Smooth muscle cell (in vitro differentiated cells): ENCODE measurements around the gene C1orf21. TPM values are rescaled to one million over a fixed set of nuclear protein-coding genes. Genes with fewer than 3 reads are reported as not detected.

Source experiments
- DNase-seq: peaks from one replicate; lab custom pipeline; 2025; ENCODE audit not compliant: unreplicated experiment; lab: John Stamatoyannopoulos, UW
- H2AFZ ChIP-seq: fragments of 200-600 bp; sonication (generic); 2 replicates; pipeline ENCODE4 v1.6.0; 2016; ENCODE audit warnings: antibody characterized with exemption, low read depth, mild to moderate bottlenecking
- H3F3A ChIP-seq: fragments of 200-600 bp; sonication (generic); 2 replicates; pipeline ENCODE4 v1.6.0; 2017; ENCODE audit warnings: antibody characterized with exemption, low read depth
- H3K27ac ChIP-seq: fragments of 200-600 bp; sonication (generic); 2 replicates; pipeline ENCODE4 v1.5.1; 2016; ENCODE audit warnings: low read depth, mild to moderate bottlenecking
- H3K27me3 ChIP-seq: fragments of 200-600 bp; sonication (generic); 2 replicates; pipeline ENCODE4 v1.6.1; 2016; ENCODE audit warnings: low read depth, mild to moderate bottlenecking
- H3K36me3 ChIP-seq: fragments of 200-600 bp; sonication (generic); 2 replicates; pipeline ENCODE4 v1.5.1; 2016; ENCODE audit warnings: low read depth
- H3K4me1 ChIP-seq: fragments of 200-600 bp; sonication (generic); 2 replicates; pipeline ENCODE4 v1.5.1; 2016; ENCODE audit warnings: low read depth
- H3K4me2 ChIP-seq: fragments of 200-600 bp; sonication (generic); 2 replicates; pipeline ENCODE4 v1.6.0; 2016; ENCODE audit warnings: mild to moderate bottlenecking
- H3K4me3 ChIP-seq: fragments of 200-600 bp; sonication (generic); 2 replicates; pipeline ENCODE4 v1.5.1; 2016; ENCODE audit warnings: mild to moderate bottlenecking
- H3K79me2 ChIP-seq: fragments of 200-600 bp; sonication (generic); 2 replicates; pipeline ENCODE4 v1.6.0; 2016; ENCODE audit warnings: low read depth, mild to moderate bottlenecking
- H3K9ac ChIP-seq: fragments of 200-600 bp; sonication (generic); 2 replicates; pipeline ENCODE4 v1.6.0; 2016; ENCODE audit warnings: low read depth
- H3K9me3 ChIP-seq: fragments of 200-600 bp; sonication (generic); replicated peaks from 2 replicates; pipeline ENCODE4 v1.5.1; 2016; ENCODE audit warnings: low read depth
- H4K20me1 ChIP-seq: fragments of 200-600 bp; sonication (generic); 2 replicates; pipeline ENCODE4 v1.6.0; 2016; ENCODE audit warnings: low read depth
- CTCF ChIP-seq: fragments of 200-600 bp; sonication (generic); IDR thresholded peaks from 2 replicates; pipeline ENCODE4 v1.5.1; 2017; ENCODE audit warnings: borderline replicate concordance, mild to moderate bottlenecking, antibody characterized with exemption; ENCODE audit not compliant: insufficient read depth, poor library complexity, severe bottlenecking
- WGBS: methylation state at CpG from one replicate; pipeline ENCODE4 v1.1.7; 2016; ENCODE audit warnings: low lambda C conversion rate; 5-methylcytosine and 5-hydroxymethylcytosine counted together
- polyA plus RNA-seq: library from polyadenylated mRNA; unstranded; fragments of >200 nt; fragmentation: Nextera tagmentation; extraction: Ambion mirVana; gene quantifications from 2 replicates; pipeline ENCODE4 v1.2.1, GENCODE V29; 2016
- total RNA-seq: library from RNA; depleted of rRNA; stranded (reverse); fragments of >200 nt; gene quantifications from 2 replicates; pipeline ENCODE4 v1.2.3, GENCODE V29; 2014

The C1orf21 gene
- total and polyA plus RNA-seq, 2 experiments from 2014 or later = 24.2 to 39.4 TPM

GRCh38 chr1:184635980-184636431, 249.2 kb downstream of the C1orf21 start:
- no peaks in the 10 kb centered on the region for H3K27me3 ChIP-seq
- H2AFZ ChIP-seq = no peak overlapping the region
- no peaks in the 10 kb centered on the region for H4K20me1 ChIP-seq
- H3K4me1 ChIP-seq = peaks cover 13% of the 10 kb centered on the region
- H3K36me3 ChIP-seq = no peaks in the 10 kb centered on the region
- H3K27ac ChIP-seq = peak overlapping the region; percentile 47
- no peak for TF ChIP-seq CTCF
- H3K9me3 ChIP-seq = no peaks in the 10 kb centered on the region
- no peak overlapping the region for H3K4me2 ChIP-seq
- no peak overlapping the region for H3K9ac ChIP-seq
- WGBS = 86% methylated on average over 6 of the region's 6 CpGs
- DNase-seq = no peak
- H3F3A ChIP-seq = no peaks in the 10 kb centered on the region
- no peak overlapping the region for H3K4me3 ChIP-seq
- H3K79me2 ChIP-seq = no peaks in the 10 kb centered on the region

- no peak overlapping the region for H3K27ac ChIP-seq
- 94% methylated on average over 2 of the region's 2 CpGs for WGBS
- no peaks in the 10 kb centered on the region for H4K20me1 ChIP-seq
Measured at GRCh38 chr1:184637664-184638240, 250.9 kb downstream of the C1orf21 start.

GRCh38 chr1:184639205-184639604, 252.4 kb downstream of the C1orf21 start:
- Histone ChIP-seq H4K20me1 (no peaks in the 10 kb centered on the region), H3K79me2 (no peaks in the 10 kb centered on the region), H3K9ac (no peak overlapping the region), H2AFZ (no peak overlapping the region), H3K27me3 (no peaks in the 10 kb centered on the region), H3K36me3 (no peaks in the 10 kb centered on the region), H3K27ac (no peak overlapping the region), H3F3A (no peaks in the 10 kb centered on the region), H3K4me1 (peaks cover 11% of the 10 kb centered on the region), H3K4me2 (no peak overlapping the region), H3K4me3 (no peak overlapping the region), H3K9me3 (no peaks in the 10 kb centered on the region)
- TF ChIP-seq CTCF = no peak
- WGBS = 91% methylated on average over 2 of the region's 2 CpGs
- DNase-seq = no peak

More at GRCh38 chr1:184637664-184638240, 250.9 kb downstream of the C1orf21 start:
- Histone ChIP-seq H2AFZ (no peak overlapping the region), H3K9me3 (no peaks in the 10 kb centered on the region), H3K9ac (no peak overlapping the region), H3K4me2 (no peak overlapping the region), H3K36me3 (no peaks in the 10 kb centered on the region), H3K27me3 (no peaks in the 10 kb centered on the region), H3K4me1 (peaks cover 13% of the 10 kb centered on the region), H3F3A (no peaks in the 10 kb centered on the region), H3K79me2 (no peaks in the 10 kb centered on the region), H3K4me3 (no peak overlapping the region)
- TF ChIP-seq CTCF = no peak
- DNase-seq = no peak

GRCh38 chr1:184640505-184640904, 253.7 kb downstream of the C1orf21 start:
- Histone ChIP-seq H3K9ac (no peak overlapping the region), H3K36me3 (no peaks in the 10 kb centered on the region), H3F3A (no peaks in the 10 kb centered on the region), H3K9me3 (no peaks in the 10 kb centered on the region), H2AFZ (no peak overlapping the region), H3K4me1 (peaks cover 8% of the 10 kb centered on the region), H3K79me2 (no peaks in the 10 kb centered on the region), H3K27me3 (no peaks in the 10 kb centered on the region), H3K4me2 (no peak overlapping the region), H4K20me1 (no peaks in the 10 kb centered on the region), H3K4me3 (no peak overlapping the region), H3K27ac (no peak overlapping the region)
- WGBS = 100% methylated on average over 3 of the region's 3 CpGs
- no peak for TF ChIP-seq CTCF
- no peak for DNase-seq
